Hepatocyte (in vitro differentiated cells): ENCODE data around the gene IKZF2.

Source experiments
- CTCF ChIP-seq: fragments of 200-600 bp; sonication (generic); IDR thresholded peaks from 2 replicates; pipeline ENCODE4 v1.5.1; 2016; ENCODE audit warnings: antibody characterized with exemption, mild to moderate bottlenecking; ENCODE audit not compliant: poor library complexity
- EZH2 ChIP-seq: fragments of 200-600 bp; sonication (generic); IDR thresholded peaks from 2 replicates; pipeline ENCODE4 v1.6.1; 2016; ENCODE audit warnings: antibody characterized with exemption, mild to moderate bottlenecking, borderline replicate concordance
- EZH2phosphoT487 ChIP-seq: fragments of 200-600 bp; sonication (generic); IDR thresholded peaks from one replicate; pipeline ENCODE4 v1.6.1; 2018; ENCODE audit warnings: antibody characterized with exemption, mild to moderate bottlenecking, low read depth, moderate library complexity; ENCODE audit not compliant: unreplicated experiment, severe bottlenecking

- TF ChIP-seq CTCF, result no peak
- TF ChIP-seq EZH2, result no peak
- TF ChIP-seq EZH2phosphoT487, result no peak
These were observed 65.4 kb downstream of the IKZF2 start for GRCh38 chr2:213086050-213086449.
